Duodenal mucosa (tissue), 2 donors: Measurements from ENCODE around the gene RABAC1.
"Not testable (repeated sequence)": the region's sequence is repeated elsewhere in the genome, so short reads cannot be mapped to it uniquely, and the experiment has no call there.

Experiments
- H3K27ac ChIP-seq: one replicate; pipeline ENCODE4 v1.7.0; 2013; ENCODE audit warnings: low read depth, low read length
- H3K27me3 ChIP-seq, 2 donors: one replicate each; pipeline ENCODE4 v1.7.0; 2013; ENCODE audit warnings: low read length in 2 of 2, control low read depth in 1 of 2; ENCODE audit not compliant: insufficient read depth in 2 of 2, control insufficient read depth in 1 of 2
- H3K36me3 ChIP-seq, 2 donors: one replicate each; pipeline ENCODE4 v1.7.0; 2013; ENCODE audit warnings: low read length in 2 of 2, control low read depth in 1 of 2; ENCODE audit not compliant: insufficient read depth in 2 of 2, control insufficient read depth in 1 of 2
- H3K4me1 ChIP-seq, 2 donors: one replicate each; pipeline ENCODE4 v1.7.0; 2013; ENCODE audit warnings: low read length in 2 of 2, control low read depth in 1 of 2; ENCODE audit not compliant: insufficient read depth in 2 of 2, control insufficient read depth in 1 of 2
- H3K4me3 ChIP-seq, 2 donors: one replicate each; pipeline ENCODE4 v1.7.0; 2013; ENCODE audit warnings: low read length in 2 of 2, low read depth in 1 of 2
- H3K9ac ChIP-seq, 2 donors: one replicate each; pipeline ENCODE4 v1.7.0; 2013; ENCODE audit warnings: low read length in 2 of 2, low read depth in 1 of 2
- H3K9me3 ChIP-seq, 2 donors: one replicate each; pipeline ENCODE4 v1.7.0; 2013; ENCODE audit warnings: low read length in 2 of 2, control low read depth in 1 of 2; ENCODE audit not compliant: control insufficient read depth in 1 of 2

The RABAC1 gene

DNA sequence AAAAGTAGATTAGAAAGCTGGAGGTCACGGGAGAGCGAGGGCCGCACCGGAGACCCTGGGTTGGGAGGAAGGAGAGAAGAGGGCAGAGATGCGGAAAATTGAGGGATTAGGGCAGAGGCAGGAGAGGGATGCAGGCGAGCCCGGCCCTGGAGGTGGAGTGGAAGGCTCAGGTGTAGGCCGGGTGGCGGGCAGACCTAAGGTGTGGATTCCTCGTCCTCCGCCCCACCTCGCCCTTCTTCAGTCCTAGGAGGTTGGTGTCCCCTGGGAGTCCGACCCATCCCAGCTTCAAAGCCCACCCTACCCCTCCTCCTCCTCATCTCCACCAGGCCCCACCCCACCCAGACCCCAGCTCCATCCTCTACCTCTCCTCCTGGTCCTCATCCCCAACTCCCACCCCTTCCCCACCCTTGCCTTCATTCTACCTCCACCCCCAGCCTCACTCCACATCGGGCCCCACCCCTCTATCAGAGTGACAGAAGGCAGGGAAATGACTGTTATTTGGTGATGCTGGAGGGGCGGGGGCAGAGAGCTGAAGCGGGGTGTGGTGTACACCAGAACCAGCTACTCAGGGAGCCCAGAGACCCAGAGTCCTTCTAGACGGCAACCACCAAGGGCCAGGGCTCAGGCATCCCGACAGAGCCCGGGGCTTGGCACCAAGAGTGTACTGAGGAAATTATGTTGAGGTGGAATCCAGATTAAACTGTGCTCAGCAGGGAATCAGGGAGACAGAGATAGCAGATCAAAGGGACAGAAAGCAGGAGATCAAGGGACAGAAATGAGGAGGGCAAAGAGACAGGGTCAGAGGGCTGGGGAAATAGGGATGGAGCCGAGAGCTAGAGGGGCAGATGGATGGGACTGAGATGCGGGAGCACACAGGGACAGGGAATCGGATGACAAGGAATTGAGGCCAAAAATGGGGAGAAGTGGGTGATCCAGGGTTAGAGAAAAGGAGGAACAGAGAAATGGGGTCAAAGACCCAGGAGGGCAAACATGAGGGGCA lies 37.2 kb downstream of the RABAC1 start:
- H3K27me3 ChIP-seq = peaks cover 75 to 81% of the 10 kb centered on the region in 2 donors
- H3K36me3 ChIP-seq = no peaks in the 10 kb centered on the region
- H3K4me1 ChIP-seq = peaks cover 0 to 3% of the 10 kb centered on the region in 2 donors
- no peak overlapping the region for H3K9ac ChIP-seq
- no peak overlapping the region for H3K27ac ChIP-seq
- no peaks in the 10 kb centered on the region for H3K9me3 ChIP-seq
- H3K4me3 ChIP-seq = no peak overlapping the region

DNA sequence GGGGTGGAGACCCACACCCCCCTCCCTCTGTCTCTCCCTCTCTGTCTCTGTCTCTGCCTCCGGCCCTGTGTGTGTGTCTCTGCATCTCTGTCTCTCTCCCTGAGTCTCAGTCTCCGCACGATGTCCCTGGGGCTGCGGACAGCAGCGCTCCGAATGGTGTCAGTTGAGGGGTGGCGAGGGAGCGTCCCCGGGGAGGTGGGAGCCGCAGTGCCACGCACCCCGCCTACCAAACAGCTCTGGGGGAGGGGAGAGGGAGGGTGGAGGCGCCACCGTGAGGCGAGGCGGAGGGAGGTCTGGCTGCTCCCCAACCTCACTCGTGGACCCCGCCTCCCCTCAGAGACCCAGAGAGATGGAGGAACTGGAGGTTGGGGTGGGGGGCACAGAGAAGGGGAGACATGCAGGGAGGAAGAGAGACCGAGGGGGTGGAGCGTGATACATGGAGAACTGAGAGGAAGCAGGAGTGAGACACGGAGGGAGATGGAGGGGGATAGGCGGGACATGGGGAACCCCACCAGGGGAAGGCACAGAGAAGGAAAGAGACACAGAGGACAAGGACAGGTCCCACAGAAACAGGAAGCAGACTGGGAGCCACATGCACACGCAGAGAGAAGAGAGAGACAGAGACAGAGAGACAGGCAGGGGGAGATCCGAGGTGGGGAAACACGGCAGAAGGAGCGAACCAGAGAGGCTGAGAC lies 38.1 kb downstream of the RABAC1 start:
- Histone ChIP-seq H3K4me1 (peaks cover 0 to 3% of the 10 kb centered on the region in 2 donors), H3K9me3 (no peaks in the 10 kb centered on the region), H3K27me3 (peaks cover 75 to 83% of the 10 kb centered on the region in 2 donors), H3K4me3 (no peak overlapping the region), H3K9ac (no peak overlapping the region), H3K27ac (no peak overlapping the region), H3K36me3 (no peaks in the 10 kb centered on the region)

DNA sequence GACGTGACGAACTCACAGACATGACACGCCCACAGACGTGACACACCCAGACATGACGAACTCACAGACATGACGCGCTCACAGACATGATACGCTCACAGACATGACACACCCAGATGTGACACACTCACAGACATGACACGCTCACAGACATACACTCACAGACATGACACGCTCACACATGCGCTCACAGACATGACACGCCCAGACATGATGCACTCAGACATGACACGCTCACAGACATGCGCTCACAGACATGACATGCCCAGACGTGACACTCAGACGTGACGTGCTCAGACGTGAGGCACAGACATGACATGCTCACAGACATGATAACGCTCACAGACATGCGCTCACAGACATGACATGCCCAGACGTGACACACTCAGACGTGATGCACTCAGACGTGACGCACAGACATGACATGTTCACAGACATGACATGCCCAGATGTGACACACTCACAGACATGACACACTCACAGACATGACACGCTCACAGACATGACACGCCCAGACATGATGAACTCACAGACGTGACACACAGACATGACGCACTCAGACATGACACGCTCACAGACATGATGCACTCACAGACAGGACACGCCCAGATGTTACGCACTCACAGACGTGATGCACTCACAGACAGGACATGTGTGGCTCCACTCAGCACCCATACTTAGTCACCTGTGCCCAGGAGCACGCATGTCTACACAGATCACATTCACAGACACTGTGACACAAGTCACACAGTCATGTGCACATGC lies 39.0 kb downstream of the RABAC1 start:
- Histone ChIP-seq H3K4me3 (no peak overlapping the region), H3K4me1 (peaks cover 3 to 4% of the 10 kb centered on the region in 2 donors), H3K36me3 (no peaks in the 10 kb centered on the region), H3K27ac (no peak overlapping the region), H3K9ac (no peak overlapping the region), H3K9me3 (no peaks in the 10 kb centered on the region), H3K27me3 (peaks cover 75 to 82% of the 10 kb centered on the region in 2 donors)

DNA sequence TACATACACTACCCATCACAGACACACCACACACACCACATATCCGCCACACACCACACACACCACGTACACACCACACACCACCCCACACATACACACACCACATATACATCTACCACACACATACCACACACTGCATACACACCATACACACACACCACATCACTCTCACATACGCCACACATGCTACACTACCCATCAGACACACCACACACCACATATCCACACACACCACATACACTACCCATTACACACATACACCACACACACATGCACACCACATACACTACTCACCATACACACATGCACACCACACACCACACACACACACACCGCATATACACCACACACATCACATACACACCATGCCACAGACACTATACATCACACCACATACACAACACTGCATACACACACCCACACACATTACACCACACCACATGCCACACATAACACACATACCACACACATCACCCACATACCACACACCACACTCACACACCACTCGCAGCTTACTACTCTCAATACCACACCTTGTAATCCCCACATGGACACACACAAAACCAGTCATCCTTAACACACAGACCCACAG lies 40.4 kb downstream of the RABAC1 start:
- no peaks in the 10 kb centered on the region for H3K9me3 ChIP-seq
- H3K36me3 ChIP-seq = no peaks in the 10 kb centered on the region
- peaks cover 71 to 79% of the 10 kb centered on the region in 2 donors for H3K27me3 ChIP-seq
- no peak overlapping the region for H3K27ac ChIP-seq
- no peak overlapping the region for H3K9ac ChIP-seq
- peaks cover 3 to 5% of the 10 kb centered on the region in 2 donors for H3K4me1 ChIP-seq
- no peak overlapping the region for H3K4me3 ChIP-seq

DNA sequence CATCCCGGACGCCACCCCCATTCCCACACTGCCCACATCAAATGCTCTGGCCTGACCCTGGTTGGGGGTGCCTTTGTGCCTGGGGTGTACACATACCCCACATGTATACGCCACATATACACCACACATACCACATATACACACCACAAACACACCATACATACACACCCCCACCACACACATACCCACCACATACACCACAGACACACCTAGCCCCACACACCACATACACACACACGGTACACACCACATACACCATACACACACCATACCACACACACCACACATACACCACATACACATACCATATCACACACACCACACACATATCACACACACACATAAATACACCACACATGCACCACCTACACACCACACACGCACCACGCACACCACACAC lies 41.0 kb downstream of the RABAC1 start:
- Histone ChIP-seq H3K9me3 (no peaks in the 10 kb centered on the region), H3K4me1 (peaks cover 3 to 5% of the 10 kb centered on the region in 2 donors), H3K27me3 (peaks cover 73 to 85% of the 10 kb centered on the region in 2 donors), H3K27ac (no peak overlapping the region), H3K36me3 (no peaks in the 10 kb centered on the region), H3K9ac (no peak overlapping the region), H3K4me3 (no peak overlapping the region)

DNA sequence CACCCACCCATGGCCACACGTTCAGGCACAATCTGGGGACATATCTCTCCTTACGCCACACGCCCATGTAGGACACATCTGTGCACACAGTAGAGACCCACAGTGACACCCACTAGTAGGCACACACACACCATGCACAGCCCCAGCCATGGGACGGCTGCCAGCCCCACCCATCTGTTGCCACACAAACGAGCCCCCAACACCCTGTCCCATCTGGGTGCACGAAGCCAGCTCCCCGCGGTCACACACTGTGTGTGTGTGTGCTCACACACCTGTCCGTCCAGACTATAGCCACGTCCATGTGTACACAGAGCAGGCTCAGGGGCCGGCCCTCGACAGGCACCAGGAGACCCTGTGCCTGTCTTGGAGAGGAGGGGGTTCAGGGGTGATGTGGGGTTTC lies 41.4 kb downstream of the RABAC1 start:
- peaks cover 3 to 5% of the 10 kb centered on the region in 2 donors for H3K4me1 ChIP-seq
- no peak overlapping the region for H3K4me3 ChIP-seq
- H3K27ac ChIP-seq = no peak overlapping the region
- peaks cover 72 to 83% of the 10 kb centered on the region in 2 donors for H3K27me3 ChIP-seq
- no peak overlapping the region for H3K9ac ChIP-seq
- no peaks in the 10 kb centered on the region for H3K36me3 ChIP-seq
- no peaks in the 10 kb centered on the region for H3K9me3 ChIP-seq

DNA sequence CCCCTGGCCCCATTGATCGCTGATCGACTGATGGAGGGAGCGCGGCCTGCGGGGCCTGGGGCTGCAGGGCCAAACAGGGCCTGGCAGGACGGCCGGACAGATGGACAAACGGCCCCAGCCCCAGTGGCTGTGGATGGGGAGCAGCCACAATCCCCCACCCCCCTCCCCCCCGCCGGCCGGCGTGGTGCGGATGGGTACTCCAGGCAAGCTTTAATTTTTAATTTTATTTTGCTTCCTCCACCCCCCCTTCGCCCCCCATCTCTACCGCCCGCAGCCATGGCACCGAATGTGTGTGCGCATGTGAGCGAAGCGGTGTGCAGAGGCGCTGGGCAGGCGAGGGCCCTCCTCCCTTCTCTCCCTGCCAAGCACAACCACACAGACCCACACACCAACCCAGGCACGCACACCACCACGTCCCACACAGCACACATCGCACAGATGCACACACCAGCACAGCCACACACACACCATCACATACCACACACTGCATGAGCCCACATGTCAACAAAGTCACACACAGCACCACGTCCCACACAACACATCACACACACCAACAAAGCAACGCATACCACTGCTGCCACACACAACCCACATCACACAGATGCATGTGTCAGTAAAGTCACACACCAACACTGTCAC lies 43.2 kb downstream of the RABAC1 start:
- H3K27me3 ChIP-seq = peaks cover 73 to 83% of the 10 kb centered on the region in 2 donors
- no peaks in the 10 kb centered on the region for H3K36me3 ChIP-seq
- no peaks in the 10 kb centered on the region for H3K9me3 ChIP-seq
- peaks cover 1 to 5% of the 10 kb centered on the region in 2 donors for H3K4me1 ChIP-seq
- no peak overlapping the region for H3K9ac ChIP-seq
- no peak overlapping the region for H3K27ac ChIP-seq
- no peak overlapping the region for H3K4me3 ChIP-seq

DNA sequence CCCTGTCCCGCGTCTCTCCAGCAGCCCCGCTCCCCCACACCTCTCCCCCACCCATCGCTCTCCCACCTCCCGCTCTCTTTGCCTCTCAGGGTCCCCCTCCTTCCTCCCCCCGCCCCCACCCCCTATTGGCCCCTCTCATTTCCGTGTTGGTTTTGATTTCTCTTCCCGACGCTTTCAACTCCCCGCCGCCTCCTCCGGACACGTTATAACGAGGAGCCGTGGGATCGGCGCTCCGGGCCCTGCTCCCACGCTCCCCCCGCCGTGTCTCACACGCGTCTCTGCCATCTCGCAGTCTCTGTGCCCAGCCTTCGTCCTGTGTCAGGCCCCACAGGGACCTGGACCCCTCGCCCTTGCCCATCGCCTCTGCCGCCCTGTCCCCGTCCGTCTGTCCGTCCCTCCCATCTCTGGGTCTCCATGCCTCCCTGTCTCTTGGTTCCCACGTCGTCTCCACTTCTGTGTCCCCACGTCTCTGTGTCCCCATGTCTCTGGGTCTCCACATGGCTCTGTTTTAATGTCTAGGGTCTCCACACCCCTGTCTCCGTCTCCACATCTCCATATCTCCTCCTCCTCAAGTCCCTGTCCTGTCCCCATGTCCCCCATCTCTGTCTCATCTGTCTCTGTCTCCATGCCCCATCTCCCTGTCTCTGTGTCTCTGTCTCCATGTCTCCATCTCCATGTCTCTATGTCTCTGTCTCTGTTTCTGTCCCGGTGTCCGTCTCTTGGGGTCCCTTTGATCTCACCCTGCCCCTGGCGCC lies 43.9 kb downstream of the RABAC1 start:
- Histone ChIP-seq H3K4me3 (no peak overlapping the region), H3K27ac (no peak overlapping the region), H3K4me1 (peaks cover 0 to 5% of the 10 kb centered on the region in 2 donors), H3K9ac (no peak overlapping the region), H3K36me3 (no peaks in the 10 kb centered on the region), H3K9me3 (no peaks in the 10 kb centered on the region), H3K27me3 (peaks cover 73 to 83% of the 10 kb centered on the region in 2 donors)

DNA sequence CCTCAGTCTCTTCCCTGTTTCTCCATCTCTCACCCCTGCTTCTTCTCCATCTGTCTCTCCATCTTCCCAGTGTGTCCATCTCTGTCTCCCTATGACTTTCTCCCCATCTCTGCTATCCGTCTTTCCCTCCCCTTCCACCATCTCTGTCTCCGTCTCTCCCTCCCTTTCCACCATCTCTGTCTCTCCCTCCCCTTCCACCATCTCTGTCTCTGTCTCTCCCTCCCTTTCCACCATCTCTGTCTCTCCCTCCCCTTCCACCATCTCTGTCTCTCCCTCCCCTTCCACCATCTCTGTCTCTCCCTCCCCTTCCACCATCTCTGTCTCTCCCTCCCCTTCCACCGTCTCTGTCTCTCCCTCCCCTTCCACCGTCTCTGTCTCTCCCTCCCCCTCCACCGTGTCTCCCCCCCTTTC lies 44.7 kb downstream of the RABAC1 start:
- H3K9ac ChIP-seq, H3K9me3 ChIP-seq, H3K36me3 ChIP-seq, H3K4me1 ChIP-seq, H3K27ac ChIP-seq, H3K4me3 ChIP-seq: not testable (repeated sequence)
- H3K27me3 ChIP-seq = peaks cover 71 to 77% of the 10 kb centered on the region in 2 donors
